Activated CD8-positive, alpha-beta T cell treated with anti-CD3 and anti-CD28 coated beads for 36 hours (primary cell): ENCODE data around the gene VSIR. TPM values are rescaled to one million over a fixed set of nuclear protein-coding genes. Genes with fewer than 3 reads are reported as not detected.

ENCODE experiments used
- ATAC-seq: fragments of 200-7000 bp; cut with Tn5 transposase; one replicate; pipeline ENCODE4 v1.10.0; 2021; ENCODE audit warnings: mild to moderate bottlenecking, moderate library complexity
- CTCF ChIA-PET: fragments of 350-600 bp; sonication (Branson Sonifier 250); formaldehyde crosslinking; loops from one replicate; lab custom pipeline; 2021; ENCODE audit warnings: antibody characterized with exemption; lab: Charles Lee
- POLR2A ChIA-PET: fragments of 350-600 bp; sonication (Branson Sonifier 250); formaldehyde crosslinking; loops from one replicate; lab custom pipeline; 2021; ENCODE audit warnings: antibody characterized with exemption; lab: Charles Lee
- DNase-seq: peaks from one replicate; pipeline ENCODE4 v3.0.0-alpha.2; 2020
- H3K27ac Mint-ChIP-seq: one replicate; pipeline ENCODE4 v1.8.0; 2021; ENCODE audit warnings: mild to moderate bottlenecking, mixed read lengths
- H3K27me3 Mint-ChIP-seq: one replicate; pipeline ENCODE4 v1.8.0; 2021; ENCODE audit warnings: mixed read lengths
- H3K36me3 Mint-ChIP-seq: one replicate; pipeline ENCODE4 v1.8.0; 2021; ENCODE audit warnings: low read depth, mixed read lengths
- H3K4me1 Mint-ChIP-seq: one replicate; pipeline ENCODE4 v1.8.0; 2021; ENCODE audit warnings: low read depth, mixed read lengths
- H3K4me3 Mint-ChIP-seq: one replicate; pipeline ENCODE4 v1.8.0; 2021; ENCODE audit warnings: mild to moderate bottlenecking, moderate library complexity, mixed read lengths
- H3K9me3 Mint-ChIP-seq: one replicate; pipeline ENCODE4 v1.8.0; 2021; ENCODE audit warnings: mixed read lengths
- CTCF ChIP-seq: fragments of 200-600 bp; IDR thresholded peaks from one replicate; pipeline ENCODE4 v1.8.0; 2022; ENCODE audit warnings: antibody characterized with exemption, mild to moderate bottlenecking
- intact Hi-C: fragments of 100-400 bp; cut with micrococcal nuclease; formaldehyde crosslinking; loops from one replicate; pipeline ENCODE4 v1.10.0; 2022
- total RNA-seq, 2 experiments: library from RNA; stranded (reverse); gene quantifications; one replicate each; pipeline ENCODE4 v1.2.3, GENCODE V29; 2021

The VSIR gene
- total RNA-seq, 2 experiments from 2014 or later, result 59.6 to 61.0 TPM

DNA sequence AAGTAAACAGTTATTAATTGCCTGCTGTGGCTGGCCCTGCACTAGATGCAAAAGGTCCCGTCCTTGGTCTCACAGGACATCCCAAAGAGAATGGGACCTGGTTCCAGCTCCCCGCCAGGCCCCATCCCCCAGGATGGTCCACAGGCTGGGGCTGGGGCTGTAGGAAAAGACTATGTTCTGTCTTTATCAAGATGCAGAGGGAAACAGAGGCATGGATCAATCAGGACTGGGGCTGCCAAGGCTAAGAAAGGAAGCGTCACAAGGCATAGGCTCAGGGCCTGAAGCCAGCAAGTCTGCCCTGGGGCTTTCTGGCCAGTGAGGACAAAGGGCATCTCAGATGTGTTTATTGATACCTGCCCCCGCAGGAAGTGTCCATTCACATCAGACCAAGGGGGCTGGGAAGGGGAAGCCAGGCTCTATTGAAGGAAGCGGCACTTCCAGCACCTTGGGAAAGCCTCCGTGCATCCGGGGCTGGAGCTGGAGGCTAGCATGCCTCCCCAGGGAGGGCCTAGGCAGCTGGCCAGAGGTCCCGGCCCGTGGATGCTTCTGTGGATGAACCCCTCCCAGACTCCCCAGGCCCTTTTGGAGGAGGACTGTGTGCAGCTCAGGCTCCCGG lies 5.8 kb downstream of the VSIR start:
- ATAC-seq (no peak), DNase-seq (no peak)
- Mint-ChIP-seq H3K36me3 (peaks cover 58% of the 10 kb centered on the region), H3K27me3 (no peaks in the 10 kb centered on the region), H3K9me3 (no peaks in the 10 kb centered on the region), H3K4me1 (peaks cover 87% of the 10 kb centered on the region), H3K4me3 (peak overlapping the region; percentile 28), H3K27ac (peak overlapping the region; percentile 95)
- no peak for TF ChIP-seq CTCF
- intact Hi-C loops, result no loop called here
- ChIA-PET CTCF (interaction anchor here (0.6 to 10.5 kb wide), 7 partner anchors 11 to 129 kb away, joined by 3 to 108 read pairs (median 11); no protein-coding TSS in a partner anchor), POLR2A (interaction anchor here (0.8 to 9.2 kb wide), 11 partner anchors 10 to 70 kb away, joined by 3 to 116 read pairs (median 5); no protein-coding TSS in a partner anchor)

- Mint-ChIP-seq H3K27me3 (no peaks in the 10 kb centered on the region), H3K4me1 (peaks cover 88% of the 10 kb centered on the region), H3K4me3 (peak overlapping the region; percentile 32), H3K9me3 (no peaks in the 10 kb centered on the region), H3K36me3 (peaks cover 52% of the 10 kb centered on the region), H3K27ac (peak overlapping the region; percentile 95)
- ChIA-PET CTCF (interaction anchor here (0.9 to 10.5 kb wide), 7 partner anchors 10 to 129 kb away, joined by 3 to 108 read pairs (median 11); no protein-coding TSS in a partner anchor), POLR2A (interaction anchor here (0.9 to 9.2 kb wide), 9 partner anchors 10 to 54 kb away, joined by 3 to 116 read pairs (median 6); no protein-coding TSS in a partner anchor)
- ATAC-seq, result peak; percentile 6
- TF ChIP-seq CTCF, result no peak
- intact Hi-C loops, result no loop called here
- DNase-seq, result peak; percentile 72
Observed at GRCh38 chr10:71766717-71767419, 6.5 kb downstream of the VSIR start.

DNA sequence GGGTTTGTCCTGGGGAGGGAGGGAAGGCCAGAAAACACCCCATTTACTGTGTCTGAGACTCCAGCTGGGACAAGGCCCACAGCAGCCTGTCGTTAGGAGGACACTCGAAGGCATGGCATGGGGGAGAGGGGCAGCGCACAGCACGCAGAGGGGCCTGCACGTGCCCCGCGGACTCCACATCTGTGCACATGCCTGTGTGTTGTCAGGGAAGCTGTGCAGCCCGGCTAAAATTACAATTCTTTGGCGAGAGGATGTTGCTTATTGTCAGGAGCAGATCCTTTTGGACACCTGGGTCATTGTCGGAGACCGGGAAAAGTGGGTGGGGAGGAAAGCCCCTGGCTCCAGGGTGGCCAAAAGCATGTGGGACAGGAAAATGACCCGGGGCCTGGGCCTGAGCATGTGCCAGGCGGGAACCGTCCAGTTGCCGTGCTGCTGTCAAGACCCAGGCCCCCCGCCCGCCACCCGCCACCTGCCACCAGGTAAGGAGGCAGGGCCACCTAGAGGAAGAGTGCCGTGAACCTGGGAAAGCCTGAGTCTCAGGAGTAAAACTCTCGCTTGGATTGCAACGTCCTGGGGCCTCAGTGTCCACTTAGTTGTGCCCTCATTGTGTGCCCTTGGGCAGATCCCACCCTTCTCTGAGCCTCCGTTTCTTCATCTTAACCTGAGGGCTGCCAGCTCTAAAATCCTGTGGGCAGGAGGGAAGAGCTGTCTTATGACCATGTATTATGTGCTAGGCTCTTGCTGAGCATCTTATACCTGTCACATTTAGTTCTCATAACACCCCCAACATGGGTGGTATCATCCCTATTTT lies 7.2 kb downstream of the VSIR start:
- no peaks in the 10 kb centered on the region for H3K9me3 Mint-ChIP-seq
- peak overlapping the region; percentile 9 for H3K4me3 Mint-ChIP-seq
- no peaks in the 10 kb centered on the region for H3K27me3 Mint-ChIP-seq
- intact Hi-C loops, result no loop called here
- H3K4me1 Mint-ChIP-seq, result peaks cover 88% of the 10 kb centered on the region
- no peak for DNase-seq
- no peak for TF ChIP-seq CTCF
- POLR2A ChIA-PET, result interaction anchor here (0.7 to 9.2 kb wide), 10 partner anchors 9 to 53 kb away, joined by 3 to 116 read pairs (median 6); no protein-coding TSS in a partner anchor
- H3K27ac Mint-ChIP-seq, result peak overlapping the region; percentile 95
- ATAC-seq, result no peak
- peaks cover 53% of the 10 kb centered on the region for H3K36me3 Mint-ChIP-seq
- CTCF ChIA-PET, result interaction anchor here (0.5 to 10.5 kb wide), 8 partner anchors 9 to 130 kb away, joined by 3 to 108 read pairs (median 8); no protein-coding TSS in a partner anchor

DNA sequence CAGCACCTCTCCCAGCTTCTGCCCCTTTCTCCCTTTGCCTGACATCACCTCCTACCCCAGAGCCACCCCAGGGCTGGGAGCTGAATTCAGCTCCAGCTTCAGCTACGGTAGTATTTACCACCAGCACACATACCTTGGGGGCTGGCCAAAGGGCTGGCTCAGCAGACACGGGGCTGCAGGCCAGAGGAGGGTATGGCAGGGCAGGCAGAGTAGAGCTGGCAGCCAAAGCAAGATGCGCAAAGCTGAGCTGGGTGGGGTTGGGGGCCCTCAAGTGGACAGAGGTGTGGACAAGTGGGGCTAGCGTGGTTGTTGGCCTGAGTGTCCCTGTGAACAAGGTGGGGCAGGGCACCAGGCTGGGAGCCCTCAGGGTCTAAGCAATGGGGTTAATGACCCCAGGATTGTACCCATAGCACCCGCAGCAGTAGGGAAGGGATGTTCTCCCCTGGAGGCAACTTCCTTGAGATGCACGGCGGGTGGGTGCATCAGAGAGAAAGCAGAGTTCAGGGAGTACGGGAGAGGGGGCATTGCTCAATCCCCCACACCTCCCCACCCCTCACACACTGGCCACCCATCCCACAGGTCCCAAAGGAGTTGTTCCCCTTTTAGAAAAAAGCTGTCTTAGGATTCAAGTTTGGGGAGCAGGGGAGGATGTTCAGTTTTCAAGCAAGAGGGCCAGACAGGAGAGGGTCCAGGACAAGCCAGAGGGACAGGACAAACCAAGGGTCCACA lies 8.0 kb downstream of the VSIR start:
- Mint-ChIP-seq H3K27me3 (no peaks in the 10 kb centered on the region), H3K4me3 (no peak overlapping the region), H3K27ac (peak overlapping the region; percentile 95), H3K4me1 (peaks cover 89% of the 10 kb centered on the region), H3K36me3 (peaks cover 58% of the 10 kb centered on the region), H3K9me3 (no peaks in the 10 kb centered on the region)
- intact Hi-C loops, result no loop called here
- DNase-seq (no peak), ATAC-seq (no peak)
- TF ChIP-seq CTCF, result no peak
- ChIA-PET POLR2A (interaction anchor here (0.7 to 9.2 kb wide), 5 partner anchors 8 to 47 kb away, joined by 3 to 92 read pairs (median 10); partner anchors contain the start of gene VSIR), CTCF (interaction anchor here (1.4 to 10.5 kb wide), 6 partner anchors 8 to 77 kb away, joined by 3 to 108 read pairs (median 4); no protein-coding TSS in a partner anchor)
